Lung (tissue), 12 donors: ENCODE measurements around the gene FOXO1. TPM values are rescaled to one million over a fixed set of nuclear protein-coding genes. Genes with fewer than 3 reads are reported as not detected.

ENCODE experiments used
- ATAC-seq: fragments of 200-7000 bp; cut with Tn5 transposase; one replicate; pipeline ENCODE4 v1.9.1; 2020; ENCODE audit warnings: moderate number of reproducible peaks; ENCODE audit not compliant: insufficient read depth, low FRiP score
- DNase-seq, 3 donors: peaks; one replicate each; pipeline ENCODE4 v3.0.0-alpha.2; 2013 to 2017
- H3K27ac ChIP-seq, 2 donors: one replicate each; pipeline ENCODE4 v1.5.1; 2013; ENCODE audit warnings: mild to moderate bottlenecking in 2 of 2, moderate library complexity in 2 of 2, control low read depth in 1 of 2, inconsistent platforms in 1 of 2, low read depth in 1 of 2, low read length in 1 of 2
- H3K27me3 ChIP-seq, 3 donors: one replicate each; pipeline ENCODE4 v1.5.1; 2013; ENCODE audit warnings: low read length in 2 of 3; ENCODE audit not compliant: control insufficient read depth in 3 of 3, insufficient read depth in 3 of 3
- H3K36me3 ChIP-seq, 4 donors: one replicate each; pipeline ENCODE4 v1.5.1; 2013; ENCODE audit warnings: low read length in 4 of 4, mild to moderate bottlenecking in 1 of 4, moderate library complexity in 1 of 4; ENCODE audit not compliant: control insufficient read depth in 4 of 4, insufficient read depth in 4 of 4
- H3K4me1 ChIP-seq, 5 donors: one replicate each; pipeline ENCODE4 v1.5.1; 2013; ENCODE audit warnings: low read length in 5 of 5, mild to moderate bottlenecking in 2 of 5, moderate library complexity in 1 of 5; ENCODE audit not compliant: control insufficient read depth in 5 of 5, insufficient read depth in 5 of 5
- H3K4me3 ChIP-seq: one replicate; pipeline ENCODE4 v1.5.1; 2013; ENCODE audit warnings: mild to moderate bottlenecking, control low read depth, moderate library complexity
- H3K9ac ChIP-seq, 2 donors: one replicate each; pipeline ENCODE4 v1.5.1; 2013; ENCODE audit warnings: low read length in 2 of 2, control low read depth in 1 of 2; ENCODE audit not compliant: insufficient read depth in 1 of 2
- H3K9me3 ChIP-seq, 4 donors: one replicate each; pipeline ENCODE4 v1.5.1; 2013; ENCODE audit warnings: low read length in 3 of 4, mild to moderate bottlenecking in 1 of 4, moderate library complexity in 1 of 4; ENCODE audit not compliant: control insufficient read depth in 4 of 4, insufficient read depth in 3 of 4
- WGBS, 2 donors: extraction: QIAGEN DNeasy Blood & Tissue Kit; methylation state at CpG; one replicate each; pipeline ENCODE4 v1.1.7; 2013; 5-methylcytosine and 5-hydroxymethylcytosine counted together
- polyA plus RNA-seq, 2 donors: library from polyadenylated mRNA; stranded (reverse); fragments of 200-250 nt; gene quantifications; one replicate each; pipeline ENCODE4 v1.2.1, GENCODE V29; 2013
- total RNA-seq, 2 donors: library from RNA; depleted of rRNA in 1 of 2; stranded (reverse); fragments of >200 nt in 1 of 2; gene quantifications; one replicate each; pipeline ENCODE4 v1.2.1, GENCODE V29; 2014 to 2021
- TF ChIP-seq, protein P1 (sequence below): IDR thresholded peaks from 2 replicates; pipeline ENCODE4 v1.5.1; 2012; ENCODE audit warnings: mild to moderate bottlenecking; ENCODE audit errors: control extremely low read depth, extremely low read depth
- donor health status: control.
- donor health status: control.
- donor health status: Bipolar disorder and iron deficiency.
- donor health status: healthy.
- donor health status: DM: yes; HTN: yes; CAD: no.

The FOXO1 gene
- total and polyA plus RNA-seq, 4 donors = 4.1 to 37.1 (median 21.3) TPM

GRCh38 chr13:40635315-40635995 is 31.0 kb downstream of the FOXO1 start:
- Histone ChIP-seq H3K27me3 (no peaks in the 10 kb centered on the region), H3K9ac (no peak overlapping the region), H3K9me3 (no peaks in the 10 kb centered on the region), H3K36me3 (no peaks in the 10 kb centered on the region), H3K4me1 (peaks cover 3 to 26% (median 8%) of the 10 kb centered on the region in 5 donors), H3K27ac (no peak overlapping the region), H3K4me3 (no peak overlapping the region)
- TF ChIP-seq, protein P1, sequence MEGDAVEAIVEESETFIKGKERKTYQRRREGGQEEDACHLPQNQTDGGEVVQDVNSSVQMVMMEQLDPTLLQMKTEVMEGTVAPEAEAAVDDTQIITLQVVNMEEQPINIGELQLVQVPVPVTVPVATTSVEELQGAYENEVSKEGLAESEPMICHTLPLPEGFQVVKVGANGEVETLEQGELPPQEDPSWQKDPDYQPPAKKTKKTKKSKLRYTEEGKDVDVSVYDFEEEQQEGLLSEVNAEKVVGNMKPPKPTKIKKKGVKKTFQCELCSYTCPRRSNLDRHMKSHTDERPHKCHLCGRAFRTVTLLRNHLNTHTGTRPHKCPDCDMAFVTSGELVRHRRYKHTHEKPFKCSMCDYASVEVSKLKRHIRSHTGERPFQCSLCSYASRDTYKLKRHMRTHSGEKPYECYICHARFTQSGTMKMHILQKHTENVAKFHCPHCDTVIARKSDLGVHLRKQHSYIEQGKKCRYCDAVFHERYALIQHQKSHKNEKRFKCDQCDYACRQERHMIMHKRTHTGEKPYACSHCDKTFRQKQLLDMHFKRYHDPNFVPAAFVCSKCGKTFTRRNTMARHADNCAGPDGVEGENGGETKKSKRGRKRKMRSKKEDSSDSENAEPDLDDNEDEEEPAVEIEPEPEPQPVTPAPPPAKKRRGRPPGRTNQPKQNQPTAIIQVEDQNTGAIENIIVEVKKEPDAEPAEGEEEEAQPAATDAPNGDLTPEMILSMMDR = no peak
- DNase-seq = no peak
- no peak for ATAC-seq
- WGBS, 2 donors = 70 to 80% methylated on average over 5 of the region's 5 CpGs

- H3K9ac ChIP-seq = no peak overlapping the region
- H3K27me3 ChIP-seq = no peaks in the 10 kb centered on the region
- 88 to 91% methylated on average over 3 of the region's 3 CpGs for WGBS, 2 donors
- H3K4me1 ChIP-seq = peaks cover 3 to 11% (median 6%) of the 10 kb centered on the region in 5 donors
- no peaks in the 10 kb centered on the region for H3K36me3 ChIP-seq
- DNase-seq (no peak), ATAC-seq (no peak)
- H3K27ac ChIP-seq = no peak overlapping the region
- TF ChIP-seq, protein P1 = no peak
- no peaks in the 10 kb centered on the region for H3K9me3 ChIP-seq
- H3K4me3 ChIP-seq = no peak overlapping the region
Observed at GRCh38 chr13:40632915-40633314, 33.5 kb downstream of the FOXO1 start.

DNA sequence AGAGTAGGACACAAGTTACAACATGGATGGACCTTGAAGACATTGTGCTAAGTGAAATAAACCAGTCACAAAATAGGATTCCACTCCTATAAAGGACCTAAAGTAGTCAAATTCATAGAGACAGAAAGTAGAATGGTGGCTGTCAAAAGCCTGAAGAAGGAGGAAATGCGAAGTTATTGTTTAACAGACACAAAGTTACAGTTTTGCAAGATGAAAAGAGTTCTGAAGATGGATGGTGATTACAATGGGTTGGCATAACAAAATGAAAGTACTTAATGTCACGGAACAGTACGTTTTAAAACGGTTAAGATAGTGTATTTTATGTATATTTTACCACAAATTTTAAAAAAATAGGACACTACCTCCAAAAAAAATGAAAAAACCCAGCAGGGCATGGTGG is 34.8 kb downstream of the FOXO1 start:
- no peaks in the 10 kb centered on the region for H3K36me3 ChIP-seq
- H3K27me3 ChIP-seq = no peaks in the 10 kb centered on the region
- H3K4me1 ChIP-seq = peaks cover 0 to 9% (median 0%) of the 10 kb centered on the region in 5 donors
- no peaks in the 10 kb centered on the region for H3K9me3 ChIP-seq
- TF ChIP-seq, protein P1 = no peak
- ATAC-seq (no peak), DNase-seq (no peak)
- no peak overlapping the region for H3K9ac ChIP-seq
- H3K27ac ChIP-seq = no peak overlapping the region
- 70 to 88% methylated on average over 4 of the region's 4 CpGs for WGBS, 2 donors
- H3K4me3 ChIP-seq = no peak overlapping the region
